HG03558 (cell line): ENCODE data around the gene MEG3.

ENCODE experiments used
- ATAC-seq: cut with Tn5 transposase; IDR thresholded peaks from one replicate; pipeline ENCODE4 v1.9.1; 2021; ENCODE audit warnings: moderate number of reproducible peaks; ENCODE audit not compliant: unreplicated experiment; ENCODE audit errors: extremely low read depth

The MEG3 gene

DNA sequence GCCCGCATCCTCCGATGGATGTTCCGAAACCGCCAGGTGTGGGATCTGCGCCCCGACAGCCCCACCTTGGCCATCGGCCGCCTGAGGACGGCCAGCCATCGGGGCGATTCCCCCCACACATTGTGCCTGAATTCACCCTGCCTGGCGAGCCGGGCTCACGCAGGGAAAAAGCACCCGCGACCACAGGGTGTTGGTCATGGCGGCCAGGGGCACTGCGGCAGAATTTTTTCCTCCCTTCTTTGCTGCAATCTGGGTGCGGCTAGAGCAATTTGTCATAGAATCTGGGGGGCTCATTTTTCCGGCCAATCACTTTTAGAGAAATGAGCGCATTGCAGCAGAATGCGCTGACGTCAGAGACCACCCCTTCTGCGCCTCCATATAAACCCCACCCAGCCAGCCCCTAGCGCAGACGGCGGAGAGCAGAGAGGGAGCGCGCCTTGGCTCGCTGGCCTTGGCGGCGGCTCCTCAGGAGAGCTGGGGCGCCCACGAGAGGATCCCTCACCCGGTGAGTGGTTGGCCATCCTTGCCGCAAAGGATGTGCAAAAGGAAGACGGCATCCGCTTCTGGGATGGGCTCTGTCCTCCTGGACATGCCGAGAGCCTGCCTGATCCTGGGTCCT lies at the start of gene MEG3:
Gene MEG3, plus strand, starts transcription at position 406 of the 619 bp plus-strand sequence.
- no peak for ATAC-seq

DNA sequence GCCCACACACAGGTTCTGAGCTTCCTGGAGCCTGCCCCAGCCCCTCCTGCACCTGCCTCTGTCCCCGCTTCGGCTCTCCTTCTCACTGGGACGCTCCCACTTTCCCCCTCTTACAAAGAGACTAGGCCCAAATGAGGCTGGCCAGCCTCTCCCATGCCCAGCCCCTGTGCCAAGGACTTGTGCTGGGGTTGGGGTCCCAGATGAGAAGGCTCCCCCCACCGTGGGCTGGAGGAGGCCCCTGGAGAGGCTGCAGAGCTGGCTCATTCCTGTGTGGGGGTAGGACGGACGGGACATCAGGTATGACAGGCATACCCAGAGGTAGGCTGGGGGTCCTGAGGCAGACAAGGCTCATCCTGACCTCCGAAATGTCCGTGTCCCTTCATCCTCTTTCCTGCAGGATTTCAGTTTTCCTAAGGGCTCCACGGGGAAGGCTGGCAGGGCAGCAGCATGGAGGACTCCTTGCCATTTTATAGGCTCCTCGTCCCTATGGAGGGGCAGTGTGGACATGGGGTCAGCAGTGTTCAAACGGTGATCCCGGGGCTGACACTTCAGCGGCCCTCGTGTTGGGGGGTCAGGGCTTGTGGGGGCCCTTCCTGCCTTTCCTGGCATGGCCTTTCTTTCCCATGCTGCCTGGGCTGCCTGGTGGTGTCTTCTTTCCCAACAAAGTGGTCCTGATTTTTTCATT lies 49.1 kb upstream of the MEG3 start:
- ATAC-seq = no peak

DNA sequence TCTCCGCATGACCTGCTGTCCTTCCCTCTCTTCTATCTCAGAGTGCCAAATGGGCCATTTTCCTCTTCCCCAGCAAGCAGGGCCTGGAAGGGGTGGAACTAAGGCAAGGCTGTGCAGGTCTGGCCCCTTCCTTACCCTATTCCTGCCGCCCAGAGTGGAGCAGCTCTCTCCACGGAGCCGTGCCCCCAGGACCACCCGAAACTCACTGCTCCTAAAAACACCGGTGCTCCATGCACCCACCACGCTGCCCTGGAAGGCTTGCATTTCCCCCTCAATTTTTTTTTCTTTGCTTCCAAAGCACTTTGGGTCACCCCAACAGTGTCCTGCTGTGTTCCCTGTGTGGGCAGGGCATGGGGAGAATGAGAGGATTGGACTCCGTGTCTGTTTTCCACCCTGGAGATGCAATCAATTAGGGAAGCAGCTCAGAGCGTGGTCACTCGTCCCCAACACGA lies 48.5 kb upstream of the MEG3 start:
- ATAC-seq = no peak

DNA sequence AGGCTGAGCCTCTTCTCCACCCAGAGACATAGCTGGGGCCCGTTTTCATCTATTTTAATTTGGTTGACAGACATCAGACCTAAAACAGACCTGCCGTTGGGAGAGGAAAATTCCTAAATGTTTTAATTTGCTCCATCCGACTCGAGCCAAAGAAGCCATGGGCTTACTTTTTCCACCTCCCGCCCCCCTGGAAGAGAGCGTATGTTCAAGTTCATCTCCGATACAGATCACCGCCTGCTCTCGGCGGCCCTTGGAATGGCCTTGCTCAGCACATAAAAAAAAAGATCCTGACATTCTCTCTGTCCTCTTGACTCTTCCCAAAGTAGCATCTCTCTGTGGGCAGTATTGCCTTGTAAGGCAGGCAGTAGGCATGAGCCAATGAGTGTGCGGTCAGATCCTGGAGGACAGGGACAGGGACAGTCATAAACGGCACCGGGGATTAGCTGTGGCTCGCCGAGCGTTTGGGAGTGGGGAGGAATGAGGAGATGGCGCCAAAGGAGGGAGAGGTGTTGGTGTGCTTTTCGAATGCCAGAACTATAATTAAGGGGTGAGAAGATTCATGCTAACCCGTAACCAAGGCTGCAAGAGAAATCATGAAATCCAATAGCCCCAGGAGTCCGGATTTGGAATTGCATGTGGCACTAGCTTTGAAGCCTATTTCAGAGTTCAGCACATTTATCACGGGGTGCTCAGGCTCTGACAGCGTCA lies 47.9 kb upstream of the MEG3 start:
- ATAC-seq = no peak

DNA sequence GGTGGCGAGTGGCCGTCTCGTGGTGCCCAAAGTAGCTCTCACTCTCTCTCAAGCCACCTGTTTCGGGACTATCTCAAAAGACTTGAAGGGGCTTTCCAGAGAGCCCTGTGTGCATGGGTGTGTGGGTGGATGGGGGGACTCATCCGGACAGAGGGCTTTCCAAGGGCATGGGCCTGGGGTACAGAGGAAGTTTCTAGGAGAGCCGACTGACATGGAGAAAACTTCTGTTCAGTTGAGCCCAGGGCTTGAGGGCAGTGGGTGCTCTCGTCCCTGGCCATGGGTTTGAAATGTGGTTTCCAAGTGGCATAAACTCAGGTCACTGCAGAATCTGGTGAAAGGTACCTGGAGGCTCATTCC lies 47.4 kb upstream of the MEG3 start:
- no peak for ATAC-seq

DNA sequence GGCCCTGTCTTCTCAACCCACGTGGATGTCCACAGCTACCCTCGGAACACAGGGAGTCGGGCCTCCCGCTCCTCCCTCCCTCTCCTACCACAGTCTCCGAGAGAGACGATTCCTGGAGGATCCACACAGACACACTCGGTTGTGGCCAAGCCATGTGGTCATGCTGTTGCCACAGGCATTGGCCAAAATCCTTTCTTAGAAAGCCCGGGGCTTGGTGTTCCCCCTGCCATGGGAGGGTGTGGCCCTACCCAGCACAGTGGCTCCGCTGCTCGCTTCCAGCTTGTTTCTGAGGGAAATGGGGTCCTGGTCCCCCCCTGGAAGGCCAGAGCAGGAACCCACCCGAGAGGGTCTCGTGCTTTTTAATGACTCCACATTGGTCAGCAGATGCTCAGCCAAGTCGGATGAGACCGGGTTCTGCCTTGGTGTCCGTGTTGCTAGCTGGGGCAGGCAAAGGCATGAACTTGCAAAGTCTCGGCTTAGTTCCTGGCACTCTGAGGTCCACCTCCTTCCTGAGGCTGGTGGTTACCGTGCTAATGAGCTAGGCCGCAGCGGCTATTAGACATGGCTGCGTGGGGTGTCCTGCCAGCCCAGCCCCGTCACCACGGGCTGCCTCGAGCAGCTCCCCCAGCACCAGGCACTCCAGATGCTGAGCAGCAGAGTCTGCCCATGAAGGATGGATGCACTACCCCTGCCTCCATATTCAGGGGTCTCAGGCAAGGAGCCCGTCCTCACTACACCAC lies 46.8 kb upstream of the MEG3 start:
- no peak for ATAC-seq

DNA sequence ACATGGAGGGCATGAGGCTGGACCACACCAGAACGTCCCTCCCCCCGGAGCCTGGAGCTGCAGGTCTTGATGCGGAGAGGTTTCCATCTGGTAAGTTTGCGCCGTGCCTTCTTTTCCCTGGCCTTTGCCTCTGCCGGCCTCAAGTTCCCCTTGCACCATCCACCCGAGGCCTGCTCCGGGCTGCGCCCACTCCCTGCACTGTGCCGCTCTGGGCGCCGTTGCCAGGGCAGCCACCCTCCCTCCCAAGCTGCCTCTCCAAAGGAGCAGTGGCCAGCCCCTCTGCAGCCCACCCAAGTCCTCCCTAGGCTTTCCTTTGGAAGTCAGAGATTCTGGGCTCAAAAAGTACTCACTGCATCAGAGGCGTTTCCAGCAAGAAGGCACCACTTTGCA lies 46.2 kb upstream of the MEG3 start:
- no peak for ATAC-seq

DNA sequence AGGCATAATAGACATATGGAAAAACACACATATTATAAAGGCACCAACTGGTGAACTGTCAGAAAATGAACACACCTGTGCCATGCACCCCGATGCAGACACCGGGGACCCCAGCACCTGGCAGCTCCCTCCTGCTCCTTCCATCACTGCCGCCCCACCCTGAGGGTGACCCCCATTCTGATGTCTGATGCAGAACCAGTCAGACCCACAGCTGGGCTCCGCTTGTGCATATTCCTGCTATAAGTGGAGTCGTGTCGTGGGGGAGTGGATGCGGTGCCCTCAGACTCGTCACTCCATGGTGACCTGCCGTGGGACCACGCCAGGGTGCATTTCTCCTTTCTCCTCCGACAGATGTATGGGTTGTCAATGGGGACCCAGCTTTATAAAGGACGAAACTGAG lies 45.7 kb upstream of the MEG3 start:
- no peak for ATAC-seq

DNA sequence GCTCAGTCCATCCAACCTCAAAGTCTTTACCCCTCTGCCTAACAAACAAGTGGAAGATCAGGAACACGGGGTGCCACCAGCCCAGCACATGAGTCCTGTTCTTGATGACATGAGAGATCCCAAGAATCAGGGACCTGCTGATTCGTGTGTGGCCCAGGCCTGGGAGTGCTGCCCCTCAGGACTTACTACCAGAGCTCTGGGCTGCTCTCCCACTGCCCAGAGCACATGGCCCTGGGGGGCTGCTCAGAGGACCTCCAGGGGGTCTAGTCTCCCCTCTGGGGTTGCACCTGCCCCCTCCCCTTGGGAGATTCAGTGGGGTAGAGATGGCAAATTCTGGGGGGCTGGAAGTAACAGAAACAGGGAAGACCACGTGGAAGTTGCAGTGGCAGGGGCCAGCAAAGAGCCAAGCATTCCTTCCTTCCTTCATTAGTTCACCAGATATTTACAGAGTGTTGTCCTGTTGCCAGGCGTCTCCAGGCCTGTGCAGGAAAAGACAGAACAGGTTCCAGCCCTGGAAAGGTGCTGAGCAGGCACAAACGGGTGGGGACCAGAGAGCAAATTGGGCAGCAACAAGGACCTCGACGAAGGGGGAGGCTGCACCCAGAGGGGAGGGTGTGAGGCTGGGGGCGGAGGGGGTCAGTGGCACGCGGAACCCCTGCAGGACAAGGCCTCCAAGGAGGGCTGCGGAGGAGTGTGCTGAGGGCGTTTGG lies 45.1 kb upstream of the MEG3 start:
- no peak for ATAC-seq

DNA sequence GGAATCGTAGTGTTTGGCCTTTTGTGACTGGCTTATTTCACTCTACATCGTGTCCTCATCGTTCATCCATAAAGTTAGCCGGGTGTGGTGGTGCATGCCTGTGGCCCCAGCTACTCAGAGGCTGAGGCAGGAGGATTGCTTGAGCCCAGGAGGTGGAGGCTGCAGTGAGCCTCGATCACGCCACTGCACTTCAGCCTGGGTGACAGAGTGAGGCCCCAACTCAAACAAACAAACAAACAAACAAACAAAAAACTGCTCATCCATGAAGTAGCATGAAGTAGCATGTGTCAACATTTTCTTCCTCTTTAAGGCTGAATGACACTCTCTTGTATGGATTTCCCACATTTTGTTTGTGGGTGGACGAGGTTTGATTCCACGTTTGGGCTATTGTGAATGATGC lies 44.0 kb upstream of the MEG3 start:
- ATAC-seq = no peak

DNA sequence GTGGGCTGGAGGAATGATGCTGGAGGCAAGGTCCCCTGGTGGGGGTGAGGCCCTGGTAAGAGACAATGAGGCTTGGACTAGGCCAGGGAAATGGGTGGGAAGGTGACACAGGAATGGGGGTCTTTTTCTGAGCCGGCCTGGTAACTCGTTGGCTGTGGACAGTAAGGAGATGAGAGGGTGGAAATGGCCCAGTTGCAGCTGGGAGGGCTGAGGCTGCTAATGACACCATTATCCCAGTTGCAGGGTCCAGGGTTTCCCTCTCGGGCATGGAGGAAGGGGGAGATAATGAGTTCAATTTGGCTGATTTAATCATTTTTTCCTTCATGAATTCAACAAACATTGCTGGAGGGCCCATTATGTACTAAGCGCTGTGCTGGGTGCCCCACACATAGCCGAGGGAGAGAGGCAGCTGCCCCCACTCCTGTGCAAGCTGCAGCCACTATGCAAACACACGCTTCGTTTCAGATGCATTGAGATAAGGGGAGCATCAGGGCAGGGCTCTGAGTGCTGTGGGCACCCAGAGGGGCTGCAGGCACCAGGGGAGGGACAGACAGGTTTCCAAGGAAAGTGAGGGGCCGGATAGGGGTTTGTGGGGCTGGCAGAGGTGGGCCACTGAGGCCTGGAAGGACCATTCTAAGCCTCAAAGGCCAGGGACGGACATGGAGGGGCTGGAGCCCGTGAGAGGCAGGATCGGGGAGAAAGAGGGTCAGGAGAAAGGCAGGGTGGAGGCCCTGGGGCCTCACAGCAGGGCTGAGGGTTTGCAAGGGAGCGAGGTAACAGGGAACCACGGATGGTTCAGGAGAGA lies 43.2 kb upstream of the MEG3 start:
- ATAC-seq = no peak

DNA sequence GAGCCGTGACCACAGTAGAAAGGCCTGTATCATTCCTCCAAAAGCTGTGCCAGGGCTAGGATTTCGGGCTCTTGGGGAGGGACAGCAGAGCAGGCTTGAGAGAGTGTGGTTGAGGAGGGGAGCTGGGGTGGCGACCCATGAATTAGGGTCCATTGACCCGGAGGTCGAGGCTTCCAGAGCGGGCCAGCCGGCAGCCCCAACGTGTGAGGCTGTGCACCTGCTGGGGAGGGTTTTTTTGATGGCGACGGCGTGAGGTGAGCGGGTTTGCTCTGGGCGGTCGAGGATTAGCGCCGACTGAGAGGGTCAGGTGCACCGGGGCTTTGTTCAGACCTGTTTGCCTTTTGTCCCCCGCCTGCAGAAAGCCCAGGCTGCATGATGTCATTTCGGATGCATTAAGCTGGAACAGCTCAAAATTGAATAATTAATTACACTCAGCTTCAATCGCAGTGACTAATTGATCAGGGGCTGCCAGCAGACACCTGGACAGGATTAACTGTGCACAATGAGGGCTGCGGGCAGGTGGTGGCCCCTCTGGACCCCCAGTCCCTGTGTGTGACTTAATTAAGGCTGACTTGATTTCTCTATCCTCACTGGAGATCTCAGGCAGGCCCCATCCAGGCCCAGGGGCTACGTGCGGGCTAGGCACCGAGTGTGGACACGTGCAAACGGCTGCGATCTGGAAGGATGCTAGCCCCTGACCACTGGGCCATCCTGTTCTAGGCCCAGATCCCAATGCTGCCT lies 42.1 kb upstream of the MEG3 start:
- ATAC-seq = no peak

DNA sequence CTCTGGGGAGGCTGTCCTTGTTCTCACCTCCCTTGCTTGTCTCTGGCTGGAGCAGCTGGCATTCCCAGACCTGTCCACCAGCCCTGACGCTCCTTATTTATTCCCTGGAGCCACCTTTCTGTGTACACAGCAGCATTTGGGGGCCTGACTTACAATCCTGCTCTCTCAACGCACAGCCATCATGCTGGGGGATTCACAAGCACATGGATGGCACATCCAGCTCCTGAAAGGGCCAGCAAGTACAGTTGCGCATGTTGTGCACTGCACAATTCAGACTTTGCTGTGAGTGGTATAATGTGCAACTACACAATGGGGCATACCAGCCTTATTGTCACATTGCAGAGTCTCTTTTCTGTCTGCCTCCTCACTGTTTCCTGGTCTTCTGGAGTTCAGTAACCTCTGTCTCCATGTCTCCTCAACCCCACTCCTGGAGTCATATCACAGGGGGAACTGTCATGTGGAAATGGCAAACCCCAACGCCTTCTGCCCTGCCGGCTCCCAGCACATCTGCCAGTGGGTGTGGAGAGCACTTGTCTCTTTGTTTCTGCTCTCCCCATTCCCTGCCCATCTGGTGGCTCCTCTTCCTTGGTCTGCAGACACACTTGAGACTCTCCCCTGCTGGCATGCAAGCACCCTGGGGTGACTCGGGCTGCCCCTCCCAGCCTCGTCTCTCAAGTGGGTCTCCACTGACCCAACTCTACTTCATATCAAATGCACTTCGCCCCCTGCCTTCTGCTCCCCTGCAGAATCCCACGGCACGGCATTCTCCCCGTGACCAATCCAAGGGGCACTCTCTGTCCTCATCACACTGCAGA lies 41.2 kb upstream of the MEG3 start:
- no peak for ATAC-seq

DNA sequence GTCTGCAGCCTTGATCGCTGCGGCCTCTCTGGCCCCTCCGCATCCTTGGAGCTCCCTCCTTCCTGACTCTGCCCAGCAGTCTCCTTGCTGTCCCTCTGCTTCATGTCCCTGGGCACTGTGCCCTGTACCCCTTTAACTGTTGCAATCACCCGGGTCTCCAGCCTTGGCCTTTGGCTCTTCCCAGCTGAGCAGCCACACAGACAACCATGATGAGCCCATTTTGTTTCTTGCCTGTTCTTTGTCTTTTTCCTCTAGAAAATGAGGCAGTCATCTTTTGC lies 40.6 kb upstream of the MEG3 start:
- ATAC-seq = no peak

DNA sequence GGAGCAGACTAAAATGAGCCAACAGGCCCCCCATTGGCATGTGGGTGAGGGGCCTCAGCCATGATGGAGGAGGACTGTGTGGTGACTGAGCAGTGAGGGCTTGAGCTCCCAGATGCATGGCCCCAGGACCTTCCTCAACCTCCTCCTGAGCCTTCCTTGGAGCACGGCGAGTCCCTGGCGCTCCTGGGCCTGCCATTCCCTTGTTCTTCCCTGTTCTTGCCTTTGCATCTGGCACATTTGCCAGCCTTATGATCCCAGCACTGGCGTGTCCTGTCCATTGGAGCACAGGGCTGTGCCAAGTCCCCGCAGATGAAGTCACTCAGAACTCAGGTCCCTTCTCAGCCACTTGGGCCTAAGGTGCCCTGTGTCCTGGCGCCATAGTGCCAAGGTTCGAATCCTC lies 40.3 kb upstream of the MEG3 start:
- no peak for ATAC-seq

DNA sequence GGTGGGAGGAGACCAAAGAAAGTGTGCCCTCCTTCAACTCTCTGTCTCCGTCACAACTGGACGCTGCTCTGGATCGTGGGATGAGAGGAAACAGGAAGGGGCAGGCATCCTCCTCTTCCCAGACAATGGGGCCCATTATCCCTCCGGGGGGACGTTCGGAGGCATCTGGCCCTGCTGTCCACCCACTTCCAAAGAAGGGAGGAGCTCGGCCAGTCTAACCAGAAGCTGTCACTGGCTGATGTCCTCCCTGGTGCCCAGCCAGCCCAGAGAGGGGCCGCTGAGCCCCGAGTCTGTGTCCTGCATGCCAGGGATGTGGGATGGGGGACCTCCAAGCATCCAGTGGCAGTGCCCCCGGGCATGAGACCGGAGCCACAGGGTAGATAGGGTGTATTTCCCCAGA lies 39.8 kb upstream of the MEG3 start:
- no peak for ATAC-seq

DNA sequence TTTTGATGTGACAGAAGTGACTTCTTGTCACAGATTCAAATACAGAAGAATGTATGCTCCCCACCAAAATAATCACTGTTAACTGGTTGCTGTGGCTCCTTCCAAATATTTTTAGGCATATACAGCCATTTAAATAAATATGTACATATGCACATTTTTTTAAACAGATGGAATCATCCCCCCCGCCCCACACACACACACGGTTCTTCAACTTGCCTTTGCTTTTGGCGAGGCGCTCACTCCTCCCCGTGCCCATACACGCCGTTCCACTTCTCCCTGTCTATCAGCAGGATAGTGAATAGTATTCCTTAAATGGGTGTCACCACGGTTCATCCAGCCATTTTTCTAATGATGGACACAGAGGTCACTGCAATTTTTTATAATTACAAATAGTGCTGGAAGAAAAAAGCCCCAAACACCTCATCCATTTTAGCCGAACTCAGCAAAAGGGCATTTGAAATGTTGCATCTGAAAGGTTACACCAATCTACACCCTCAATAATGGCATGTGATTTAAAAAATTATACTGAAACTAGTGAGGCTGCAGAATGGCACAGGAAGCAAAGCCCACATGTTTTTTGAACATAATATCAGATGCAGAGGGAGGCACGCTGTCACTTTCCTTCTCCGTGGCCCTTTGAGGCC lies 39.2 kb upstream of the MEG3 start:
- no peak for ATAC-seq

DNA sequence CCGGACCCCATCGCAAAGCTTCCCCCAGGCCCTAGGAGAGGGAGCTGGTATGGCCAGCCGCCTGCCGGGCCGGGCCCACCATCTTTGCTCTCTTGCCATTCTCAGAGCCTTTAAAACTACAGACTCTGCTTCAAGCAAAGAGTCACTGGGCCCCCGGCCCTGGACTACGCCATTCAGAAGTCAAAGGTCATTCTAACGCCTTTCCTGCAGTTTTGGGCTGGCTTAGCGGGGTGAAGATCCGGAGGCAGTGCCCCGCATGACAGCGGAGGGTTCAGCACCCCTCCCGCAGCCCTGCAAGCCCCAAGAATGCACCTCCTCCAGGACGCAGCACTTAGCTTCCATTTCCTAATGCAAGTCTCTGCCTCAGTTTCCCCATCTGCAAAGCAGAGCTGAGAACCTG lies 38.3 kb upstream of the MEG3 start:
- ATAC-seq = no peak
